Keratinocyte (primary cell): Measurements from ENCODE around the gene ANKRD44. TPM values are rescaled to one million over a fixed set of nuclear protein-coding genes. Genes with fewer than 3 reads are reported as not detected.

Source experiments
- DNase-seq: peaks from one replicate; pipeline ENCODE4 v3.0.0-alpha.2; 2011; ENCODE audit warnings: low read depth, missing footprints, low spot score
- FAIRE-seq: peaks from 2 replicates; lab custom pipeline; 2011; peaks lifted over from hg19 to GRCh38; lab: Jason Lieb, UNC
- H2AFZ ChIP-seq: 2 replicates; pipeline ENCODE4 v1.6.0; 2012; ENCODE audit warnings: low read length, control low read depth, inconsistent platforms; ENCODE audit not compliant: control insufficient read depth
- H3K27ac ChIP-seq: 2 replicates; pipeline ENCODE4 v1.5.1; 2011; ENCODE audit warnings: low read length; ENCODE audit not compliant: control insufficient read depth, insufficient read depth
- H3K27me3 ChIP-seq: 3 replicates; pipeline ENCODE4 v1.6.0; 2011; ENCODE audit warnings: low read length; ENCODE audit not compliant: control insufficient read depth, insufficient read depth; ENCODE audit errors: extremely low read depth
- H3K36me3 ChIP-seq, 2 experiments: 2 replicates in 1 of 2; 3 replicates in 1 of 2; pipeline ENCODE4 v1.5.1; 2011; ENCODE audit warnings: low read length in 2 of 2, mild to moderate bottlenecking in 1 of 2; ENCODE audit not compliant: control insufficient read depth in 2 of 2, insufficient read depth in 2 of 2; ENCODE audit errors: extremely low read depth in 1 of 2
- H3K4me1 ChIP-seq: 3 replicates; pipeline ENCODE4 v1.5.1; 2011; ENCODE audit warnings: low read length; ENCODE audit not compliant: control insufficient read depth, insufficient read depth; ENCODE audit errors: extremely low read depth
- H3K4me2 ChIP-seq: 3 replicates; pipeline ENCODE4 v1.6.0; 2011; ENCODE audit warnings: low read depth, low read length; ENCODE audit not compliant: control insufficient read depth, insufficient read depth; ENCODE audit errors: extremely low read depth
- H3K4me3 ChIP-seq, 3 experiments: fragments of 200-600 bp in 1 of 3; sonication (generic) in 1 of 3; 2 replicates in 2 of 3; 3 replicates in 1 of 3; pipeline ENCODE4 v1.5.1; 2011 to 2016; ENCODE audit warnings: low read length in 3 of 3, mild to moderate bottlenecking in 3 of 3, control low read depth in 2 of 3, inconsistent platforms in 1 of 3, low read depth in 1 of 3, mixed read lengths in 1 of 3, mixed run types in 1 of 3, moderate library complexity in 1 of 3; ENCODE audit not compliant: control insufficient read depth in 2 of 3, insufficient read depth in 2 of 3; ENCODE audit errors: extremely low read depth in 1 of 3
- H3K79me2 ChIP-seq: 2 replicates; pipeline ENCODE4 v1.6.0; 2012; ENCODE audit warnings: low read length; ENCODE audit not compliant: control insufficient read depth, insufficient read depth
- H3K9ac ChIP-seq: 3 replicates; pipeline ENCODE4 v1.6.0; 2011; ENCODE audit warnings: low read length; ENCODE audit not compliant: control insufficient read depth, insufficient read depth; ENCODE audit errors: extremely low read depth
- H3K9me1 ChIP-seq: 3 replicates; pipeline ENCODE4 v1.6.0; 2011; ENCODE audit warnings: low read length; ENCODE audit not compliant: control insufficient read depth, insufficient read depth; ENCODE audit errors: extremely low read depth
- H3K9me3 ChIP-seq: 2 replicates; pipeline ENCODE4 v1.5.1; 2012; ENCODE audit warnings: low read depth, low read length; ENCODE audit not compliant: control insufficient read depth
- H4K20me1 ChIP-seq: 3 replicates; pipeline ENCODE4 v1.6.0; 2011; ENCODE audit warnings: low read length; ENCODE audit not compliant: control insufficient read depth, insufficient read depth; ENCODE audit errors: extremely low read depth
- EZH2 ChIP-seq: IDR thresholded peaks from one replicate; pipeline ENCODE4 v1.6.1; 2012; ENCODE audit warnings: inconsistent platforms, mild to moderate bottlenecking, low read length, moderate library complexity
- dilution Hi-C: fragments of 300-500 bp; cut with MboI; formaldehyde crosslinking; loops from one replicate; pipeline ENCODE4 v1.7.0; 2020; ENCODE audit warnings: low sequenced_read_pairs; ENCODE audit not compliant: extremely low pct_ligation_motif_present
- polyA plus RNA-seq, 5 experiments: library from polyadenylated mRNA; depleted of rRNA in 3 of 5; stranded (reverse) in 3 of 5; stranded (forward) in 1 of 5; unstranded in 1 of 5; fragments of >200 nt; gene quantifications; 1 replicate in 1 of 5; 2 replicates in 3 of 5; 3 replicates in 1 of 5; pipeline versions ENCODE4 v1.2.1 to v1.2.3, GENCODE V29; 2011 to 2012; ENCODE audit warnings: missing spikeins in 2 of 5, low read depth in 1 of 5, low replicate concordance in 1 of 5
- TF ChIP-seq, protein P1 (sequence below), 3 experiments: IDR thresholded peaks in 1 of 3; conservative IDR thresholded peaks in 1 of 3; optimal IDR thresholded peaks in 1 of 3; 2 replicates in 2 of 3; 3 replicates in 1 of 3; pipeline versions ENCODE3 to v1.5.1; 2011; ENCODE audit warnings: low read length in 3 of 3, mild to moderate bottlenecking in 3 of 3, moderate library complexity in 2 of 3, control low read depth in 1 of 3, inconsistent platforms in 1 of 3; ENCODE audit not compliant: insufficient read depth in 2 of 3; ENCODE audit errors: extremely low read depth in 1 of 3

The ANKRD44 gene
- polyA plus RNA-seq, 1 donor (not counting 4 experiments of a cell fraction or from before 2014, with no cell fraction given): 0.35 TPM

DNA sequence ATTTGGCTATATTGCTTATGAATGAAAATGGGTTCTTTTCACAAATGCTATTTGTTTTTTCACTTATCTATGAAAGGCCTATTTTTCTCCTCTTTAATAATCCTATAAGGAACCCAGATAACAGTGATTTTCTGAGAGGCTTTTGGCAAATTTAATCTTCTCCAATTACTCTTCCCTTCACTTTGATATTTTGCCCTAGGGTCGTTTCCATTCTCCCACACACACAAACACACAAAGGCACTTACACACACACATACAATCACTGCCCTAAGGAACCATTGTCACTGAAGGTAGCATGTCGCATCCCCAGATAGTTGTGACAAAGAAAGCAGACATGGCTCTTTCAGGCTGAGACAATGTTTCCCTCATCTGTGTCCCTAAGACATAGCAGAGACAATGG is 213.9 kb downstream of the ANKRD44 start:
- H3K4me2 ChIP-seq: no peak overlapping the region
- no peaks in the 10 kb centered on the region for H3K27me3 ChIP-seq
- H3K4me3 ChIP-seq: no peak overlapping the region
- H3K36me3 ChIP-seq: no peaks in the 10 kb centered on the region
- no peak overlapping the region for H3K9ac ChIP-seq
- dilution Hi-C loops: no loop called here
- no peaks in the 10 kb centered on the region for H3K9me3 ChIP-seq
- TF ChIP-seq, protein P1, sequence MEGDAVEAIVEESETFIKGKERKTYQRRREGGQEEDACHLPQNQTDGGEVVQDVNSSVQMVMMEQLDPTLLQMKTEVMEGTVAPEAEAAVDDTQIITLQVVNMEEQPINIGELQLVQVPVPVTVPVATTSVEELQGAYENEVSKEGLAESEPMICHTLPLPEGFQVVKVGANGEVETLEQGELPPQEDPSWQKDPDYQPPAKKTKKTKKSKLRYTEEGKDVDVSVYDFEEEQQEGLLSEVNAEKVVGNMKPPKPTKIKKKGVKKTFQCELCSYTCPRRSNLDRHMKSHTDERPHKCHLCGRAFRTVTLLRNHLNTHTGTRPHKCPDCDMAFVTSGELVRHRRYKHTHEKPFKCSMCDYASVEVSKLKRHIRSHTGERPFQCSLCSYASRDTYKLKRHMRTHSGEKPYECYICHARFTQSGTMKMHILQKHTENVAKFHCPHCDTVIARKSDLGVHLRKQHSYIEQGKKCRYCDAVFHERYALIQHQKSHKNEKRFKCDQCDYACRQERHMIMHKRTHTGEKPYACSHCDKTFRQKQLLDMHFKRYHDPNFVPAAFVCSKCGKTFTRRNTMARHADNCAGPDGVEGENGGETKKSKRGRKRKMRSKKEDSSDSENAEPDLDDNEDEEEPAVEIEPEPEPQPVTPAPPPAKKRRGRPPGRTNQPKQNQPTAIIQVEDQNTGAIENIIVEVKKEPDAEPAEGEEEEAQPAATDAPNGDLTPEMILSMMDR (optimal IDR thresholded peaks at IDR 0.05 in 1 of 3, IDR thresholded peaks at IDR 0.05 in 1 of 3, conservative IDR thresholded peaks at IDR 0.05 in 1 of 3; ENCODE audit: extremely low read depth in 1 of 3, insufficient read depth in 2 of 3, low read length in 3 of 3): no peak
- TF ChIP-seq EZH2: no peak
- no peak for FAIRE-seq
- H3K27ac ChIP-seq: no peak overlapping the region
- H4K20me1 ChIP-seq: no peaks in the 10 kb centered on the region
- H3K9me1 ChIP-seq: no peaks in the 10 kb centered on the region
- no peak for DNase-seq
- no peak overlapping the region for H2AFZ ChIP-seq
- H3K79me2 ChIP-seq: no peaks in the 10 kb centered on the region
- no peaks in the 10 kb centered on the region for H3K4me1 ChIP-seq

DNA sequence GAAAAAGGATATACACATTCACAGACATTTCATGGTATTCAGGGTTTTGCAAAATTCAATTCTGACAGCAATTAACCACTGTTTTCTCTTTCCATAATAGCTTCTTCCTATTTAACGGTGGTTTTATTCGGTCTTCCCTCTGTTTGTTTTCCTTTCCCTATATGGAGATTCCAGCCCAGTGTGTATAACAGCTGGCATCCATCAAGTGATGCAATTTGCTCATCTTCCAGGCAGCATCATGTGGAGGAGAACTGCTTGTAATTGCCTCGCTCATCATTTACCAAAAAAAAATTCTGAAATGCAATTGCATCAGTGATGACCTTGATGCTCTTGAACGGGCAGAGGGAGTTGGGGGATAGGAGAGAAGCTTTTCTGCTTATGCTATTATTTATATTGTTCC is 218.1 kb downstream of the ANKRD44 start:
- H3K36me3 ChIP-seq: no peaks in the 10 kb centered on the region
- H3K27me3 ChIP-seq: no peaks in the 10 kb centered on the region
- no peak overlapping the region for H3K4me3 ChIP-seq
- no peak overlapping the region for H3K9ac ChIP-seq
- no peaks in the 10 kb centered on the region for H3K9me3 ChIP-seq
- no peak for TF ChIP-seq EZH2
- TF ChIP-seq, protein P1 (optimal IDR thresholded peaks at IDR 0.05 in 1 of 3, IDR thresholded peaks at IDR 0.05 in 1 of 3, conservative IDR thresholded peaks at IDR 0.05 in 1 of 3; ENCODE audit: extremely low read depth in 1 of 3, insufficient read depth in 2 of 3, low read length in 3 of 3): no peak
- dilution Hi-C loops: no loop called here
- FAIRE-seq (no peak), DNase-seq (no peak)
- H4K20me1 ChIP-seq: no peaks in the 10 kb centered on the region
- no peak overlapping the region for H2AFZ ChIP-seq
- H3K4me2 ChIP-seq: no peak overlapping the region
- H3K27ac ChIP-seq: no peak overlapping the region
- H3K9me1 ChIP-seq: no peaks in the 10 kb centered on the region
- H3K79me2 ChIP-seq: no peaks in the 10 kb centered on the region
- H3K4me1 ChIP-seq: no peaks in the 10 kb centered on the region
